Omental fat pad (tissue), 4 donors: ENCODE measurements around the gene HHAT. TPM values are rescaled to one million over a fixed set of nuclear protein-coding genes. Genes with fewer than 3 reads are reported as not detected.

Experiments
- ATAC-seq: fragments of 150-250 bp; one replicate; pipeline ENCODE4 v1.9.1; 2016; ENCODE audit warnings: mild to moderate bottlenecking, moderate library complexity; ENCODE audit not compliant: low FRiP score
- DNase-seq: peaks from one replicate; pipeline ENCODE4 v3.0.0-alpha.2; 2019; ENCODE audit warnings: low spot score
- CTCF ChIP-seq, 3 donors: fragments of 450-650 bp; IDR thresholded peaks; one replicate each; pipeline ENCODE4 v1.5.1; 2016 to 2017; ENCODE audit warnings: antibody characterized with exemption in 3 of 3, mild to moderate bottlenecking in 3 of 3, moderate library complexity in 2 of 3
- total RNA-seq, 4 donors: library from RNA; depleted of rRNA; stranded (reverse); fragments of >200 nt; gene quantifications; one replicate each; pipeline ENCODE4 v1.1.0, GENCODE V29; 2016

Gene HHAT
- total RNA-seq, 4 donors from 2014 or later: 3.4 to 7.8 (median 4.6) TPM

DNA sequence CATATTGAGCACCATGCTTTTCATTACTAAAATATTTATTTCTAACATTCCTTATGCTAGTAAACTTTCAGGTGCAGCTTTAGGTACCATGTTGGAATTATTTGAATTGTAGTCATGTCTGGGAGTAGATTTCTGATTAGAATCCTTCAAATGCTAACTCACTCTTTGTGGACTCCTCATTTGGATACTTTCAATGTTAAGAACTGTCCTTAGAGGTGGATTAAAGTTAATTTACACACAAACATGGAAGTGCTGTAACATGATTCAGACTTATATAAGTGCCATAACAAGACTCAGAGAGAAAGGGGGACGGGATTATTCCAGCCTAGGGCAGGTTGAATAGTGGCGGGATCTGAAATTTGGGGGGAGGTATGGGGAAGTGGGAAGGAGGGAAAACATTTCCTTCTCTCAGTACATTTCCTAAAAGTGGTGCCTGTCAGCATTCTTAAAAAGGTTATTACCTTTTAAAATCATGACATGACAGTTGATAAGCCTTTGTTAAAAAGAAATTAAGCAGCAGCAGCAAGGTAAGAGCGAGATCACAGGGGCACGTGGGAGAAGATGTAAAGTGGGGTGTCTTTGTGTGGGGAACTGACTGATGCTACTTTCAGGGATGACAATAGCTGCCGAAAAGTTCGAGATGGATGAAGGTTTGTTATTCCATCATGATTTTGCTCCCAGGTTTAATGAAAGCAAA is 44.4 kb downstream of the HHAT start:
- ATAC-seq (no peak), DNase-seq (no peak)
- TF ChIP-seq CTCF (IDR thresholded peaks at IDR 0.05): no peak

DNA sequence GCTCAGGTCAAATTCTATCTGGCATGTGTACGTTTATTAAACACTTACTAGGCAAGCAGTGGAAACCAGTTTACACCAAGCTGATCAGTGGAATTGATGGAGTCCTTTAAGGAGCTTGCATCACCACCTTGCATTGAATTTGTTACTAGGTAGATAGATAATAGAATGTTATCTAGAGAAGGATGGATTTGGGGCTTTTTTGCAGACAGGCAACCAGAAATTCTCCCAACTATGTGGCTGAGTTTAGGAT is 44.9 kb downstream of the HHAT start:
- ATAC-seq: no peak
- TF ChIP-seq CTCF (IDR thresholded peaks at IDR 0.05): no peak
- DNase-seq: no peak

DNA sequence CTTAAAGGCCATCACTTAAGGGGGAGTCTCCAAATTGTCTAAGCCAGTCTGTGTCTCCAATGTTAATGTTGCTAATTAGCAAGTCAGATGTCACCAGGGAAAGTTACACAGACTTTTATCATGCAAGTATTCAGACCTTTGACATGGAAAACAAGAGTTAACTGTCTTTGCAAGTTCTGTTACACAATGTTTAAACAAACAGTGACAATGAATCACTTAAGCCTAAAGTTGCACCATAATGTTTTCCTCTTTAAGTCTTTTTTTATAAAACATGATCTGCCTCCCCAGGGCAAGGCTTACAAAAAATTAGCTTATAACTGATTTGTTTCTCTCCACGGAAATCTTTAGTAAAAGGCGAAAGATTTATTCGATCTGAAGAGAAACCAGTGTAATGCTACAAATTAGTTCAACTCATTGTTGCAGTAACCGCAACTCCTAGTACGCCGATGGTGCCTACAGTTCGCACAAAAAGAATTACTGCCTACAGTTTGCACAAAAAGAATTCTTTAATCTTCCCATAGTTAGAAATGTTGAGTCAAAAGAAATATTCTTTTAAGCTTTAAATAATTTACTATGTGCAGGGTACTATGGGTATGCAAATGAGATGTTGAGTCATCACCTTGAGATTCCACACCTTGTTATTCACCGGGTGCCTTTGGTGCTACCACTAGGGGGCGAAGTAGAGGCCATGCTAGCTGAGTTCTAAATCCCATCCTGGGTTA is 45.3 kb downstream of the HHAT start:
- ATAC-seq (peak; percentile 62), DNase-seq (no peak)

DNA sequence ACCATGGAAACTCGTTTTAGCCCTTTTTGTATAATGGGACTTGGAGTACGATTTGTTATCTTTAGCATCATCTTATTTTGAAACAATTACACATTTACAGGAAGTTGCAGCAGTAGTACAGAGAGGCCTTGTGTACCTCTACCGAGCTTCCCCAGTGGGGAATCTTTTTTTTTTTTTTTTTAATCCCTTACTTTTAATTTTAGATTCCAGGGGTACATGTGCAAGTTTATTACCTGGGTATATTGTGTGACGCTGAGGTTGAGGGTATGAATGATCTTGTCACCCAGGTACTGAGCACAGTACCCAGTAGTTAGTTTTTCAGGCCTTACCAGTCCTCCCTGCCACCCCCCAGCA is 45.9 kb downstream of the HHAT start:
- TF ChIP-seq CTCF (IDR thresholded peaks at IDR 0.05): no peak
- DNase-seq (no peak), ATAC-seq (no peak)

More for the DNA sequence above, 45.3 kb downstream of the HHAT start:
- TF ChIP-seq CTCF (IDR thresholded peaks at IDR 0.05): no peak

DNA sequence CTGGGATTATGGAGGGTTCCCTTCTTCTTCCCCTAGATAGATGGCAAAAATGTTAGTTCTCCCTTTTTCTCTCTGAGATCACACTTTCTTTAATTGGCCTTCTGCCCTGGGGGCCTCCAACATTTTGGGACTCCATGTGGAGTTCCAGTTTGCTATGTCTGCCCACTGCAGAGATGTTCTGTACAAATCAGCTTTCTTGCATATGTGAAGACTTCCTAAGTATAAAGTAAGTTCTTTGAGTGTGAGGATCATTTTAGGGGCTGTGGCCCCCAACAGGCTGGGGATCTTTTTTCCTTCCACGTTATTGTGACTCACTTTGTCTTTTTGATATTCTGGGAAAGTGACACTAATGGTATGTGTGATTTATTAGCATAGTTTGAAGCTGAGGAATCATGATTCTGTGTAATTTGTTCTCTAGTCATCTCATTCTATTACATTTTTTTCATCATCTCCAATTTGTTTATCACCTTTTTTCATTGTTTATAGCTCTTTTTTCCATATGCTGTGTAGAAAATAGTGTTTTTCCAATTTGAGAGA is 48.2 kb downstream of the HHAT start:
- no peak for ATAC-seq
- TF ChIP-seq CTCF (IDR thresholded peaks at IDR 0.05): no peak
- DNase-seq: no peak

DNA sequence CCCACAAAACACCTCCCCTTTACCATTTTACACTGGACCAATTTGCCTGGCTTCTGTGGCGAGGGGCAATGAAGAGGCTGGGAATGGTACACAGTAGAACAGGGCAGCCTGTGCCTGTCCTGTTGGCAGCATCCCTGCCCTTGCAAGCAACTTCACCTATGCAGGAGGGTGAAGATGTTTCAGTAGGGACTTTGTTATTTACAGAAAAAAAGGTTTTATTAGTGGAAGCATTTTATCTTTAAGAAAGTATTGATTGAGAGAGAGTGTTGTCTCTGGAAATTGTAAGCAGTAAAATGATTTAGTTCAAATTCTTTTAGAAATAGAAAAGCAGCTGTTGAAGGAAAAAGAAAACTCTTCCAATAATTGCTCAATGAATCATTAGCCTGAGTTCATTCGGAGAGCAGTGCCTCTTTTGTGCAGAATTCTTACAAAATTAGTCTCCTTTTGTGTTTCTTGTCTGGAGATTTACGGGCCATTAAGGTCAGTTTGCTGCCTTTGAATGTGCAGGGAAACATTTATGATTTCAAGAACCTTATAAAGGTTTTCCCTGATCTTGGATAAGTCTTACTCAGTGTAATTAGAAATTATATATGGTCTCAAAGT is 49.1 kb downstream of the HHAT start:
- ATAC-seq (no peak), DNase-seq (no peak)
- no peak for TF ChIP-seq CTCF (IDR thresholded peaks at IDR 0.05)
